Gastrocnemius medialis (tissue), 4 donors: ENCODE data around the gene KRT38.

ENCODE experiments used
- CTCF ChIP-seq, 5 experiments: fragments of 450-650 bp in 3 of 5; fragments of 200-600 bp in 2 of 5; sonication (generic) in 2 of 5; IDR thresholded peaks in 4 of 5; conservative IDR thresholded peaks in 1 of 5; 1 replicate in 4 of 5; 2 replicates in 1 of 5; pipeline ENCODE4 v1.5.1; 2016 to 2019; ENCODE audit warnings: antibody characterized with exemption in 5 of 5, mild to moderate bottlenecking in 3 of 5, moderate library complexity in 3 of 5
- POLR2A ChIP-seq, 2 donors: fragments of 450-650 bp; IDR thresholded peaks; one replicate each; pipeline ENCODE4 v1.6.1; 2017; ENCODE audit warnings: antibody characterized with exemption in 2 of 2, mild to moderate bottlenecking in 2 of 2, moderate library complexity in 2 of 2

GRCh38 chr17:41424111-41424635, 16.6 kb downstream of the KRT38 start, which contains the start of gene KRT37:
- no peak for TF ChIP-seq CTCF (IDR thresholded peaks at IDR 0.05 in 4 of 5, conservative IDR thresholded peaks at IDR 0.05 in 1 of 5)
- TF ChIP-seq POLR2A (IDR thresholded peaks at IDR 0.05) = no peak
